HepG2 (cell line): ENCODE results near the gene ASPHD1. TPM values are rescaled to one million over a fixed set of nuclear protein-coding genes. Genes with fewer than 3 reads are reported as not detected.
A peak's percentile ranks its signal among the peaks of the same experiment; 100 is the strongest.

Experiments
- HIVEP1 ChIP-seq: sonication (generic); formaldehyde crosslinking; IDR thresholded peaks from 2 replicates; pipeline ENCODE4 v1.4.0; 2020; ENCODE audit warnings: mild to moderate bottlenecking, missing genetic modification reagents
- HOXA3 ChIP-seq: sonication (generic); formaldehyde crosslinking; IDR thresholded peaks from 2 replicates; pipeline ENCODE4 v1.5.0; 2020; ENCODE audit warnings: missing genetic modification reagents
- MEF2D ChIP-seq: sonication (generic); formaldehyde crosslinking; IDR thresholded peaks from 2 replicates; pipeline ENCODE4 v1.5.1; 2020; ENCODE audit warnings: mild to moderate bottlenecking, missing genetic modification reagents
- MYC ChIP-seq: sonication (generic); formaldehyde crosslinking; IDR thresholded peaks from 2 replicates; pipeline ENCODE4 v1.9.0; 2021; ENCODE audit warnings: missing genetic modification reagents, borderline replicate concordance
- PHF8 ChIP-seq: sonication (generic); formaldehyde crosslinking; IDR thresholded peaks from 2 replicates; pipeline ENCODE4 v1.5.0; 2020; ENCODE audit warnings: missing genetic modification reagents
- REL ChIP-seq: sonication (generic); formaldehyde crosslinking; conservative IDR thresholded peaks from 2 replicates; pipeline ENCODE4 v1.8.0; 2022; ENCODE audit warnings: mild to moderate bottlenecking, missing genetic modification reagents, moderate library complexity
- SP4 ChIP-seq: sonication (generic); formaldehyde crosslinking; IDR thresholded peaks from 2 replicates; pipeline ENCODE4 v1.8.1; 2023; ENCODE audit warnings: mild to moderate bottlenecking, missing genetic modification reagents
- ZBTB20 ChIP-seq: sonication (generic); formaldehyde crosslinking; IDR thresholded peaks from 2 replicates; pipeline ENCODE4 v1.8.1; 2023; ENCODE audit warnings: missing genetic modification reagents, low read depth, mild to moderate bottlenecking, borderline replicate concordance
- ZEB1 ChIP-seq: IDR thresholded peaks from 2 replicates; pipeline ENCODE4 v1.6.1; 2012; ENCODE audit warnings: mild to moderate bottlenecking, low read depth, inconsistent platforms; ENCODE audit not compliant: insufficient replicate concordance
- ZFP90 ChIP-seq: sonication (generic); formaldehyde crosslinking; IDR thresholded peaks from 2 replicates; pipeline ENCODE4 v1.8.0; 2022; ENCODE audit warnings: missing genetic modification reagents, mild to moderate bottlenecking, inconsistent platforms, borderline replicate concordance
- ZGPAT ChIP-seq: IDR thresholded peaks from 2 replicates; pipeline ENCODE4 v1.6.1; 2016; ENCODE audit warnings: mild to moderate bottlenecking
- ZMYM3 ChIP-seq: sonication (generic); formaldehyde crosslinking; IDR thresholded peaks from 2 replicates; pipeline ENCODE4 v1.5.1; 2020; ENCODE audit warnings: mild to moderate bottlenecking, missing genetic modification reagents
- ZNF382 ChIP-seq: sonication (generic); formaldehyde crosslinking; IDR thresholded peaks from 2 replicates; pipeline ENCODE4 v1.5.0; 2020; ENCODE audit warnings: missing genetic modification reagents, mild to moderate bottlenecking, borderline replicate concordance
- ZNF713 ChIP-seq: sonication (generic); formaldehyde crosslinking; IDR thresholded peaks from 2 replicates; pipeline ENCODE4 v1.4.0; 2020; ENCODE audit warnings: mild to moderate bottlenecking, missing genetic modification reagents
- ZNF773 ChIP-seq: sonication (generic); formaldehyde crosslinking; IDR thresholded peaks from 2 replicates; pipeline ENCODE4 v1.4.0; 2020; ENCODE audit warnings: missing genetic modification reagents, borderline replicate concordance
- polyA plus RNA-seq, 8 experiments: library from polyadenylated mRNA; depleted of rRNA in 3 of 8; stranded (reverse) in 7 of 8; unstranded in 1 of 8; fragments of >200 nt; fragmentation: Illumina TruSeq in 4 of 8; extraction: Trizol in 4 of 8; gene quantifications; 2 replicates each; pipeline versions ENCODE4 v1.2.1 to v1.2.3, GENCODE V29; 2011 to 2016; ENCODE audit warnings: low read depth in 4 of 8, missing spikeins in 1 of 8, mixed read lengths in 1 of 8; ENCODE audit not compliant: insufficient read depth in 1 of 8
- total RNA-seq, 5 experiments: library from RNA; depleted of rRNA; stranded (reverse); fragments of >200 nt; fragmentation: Illumina TruSeq; extraction: Trizol; gene quantifications; 2 replicates each; pipeline ENCODE4 v1.2.3, GENCODE V29; 2016; ENCODE audit warnings: low read depth in 1 of 5
- TF ChIP-seq, protein P1 (sequence below): sonication (generic); formaldehyde crosslinking; IDR thresholded peaks from 2 replicates; pipeline ENCODE4 v1.5.0; 2020; ENCODE audit warnings: mild to moderate bottlenecking, missing genetic modification reagents, borderline replicate concordance

ASPHD1 gene
- total and polyA plus RNA-seq, 2 of the 13 experiments (the other 11 are each of a cell fraction or from before 2014, with no cell fraction given): 13.1 to 19.7 TPM

DNA sequence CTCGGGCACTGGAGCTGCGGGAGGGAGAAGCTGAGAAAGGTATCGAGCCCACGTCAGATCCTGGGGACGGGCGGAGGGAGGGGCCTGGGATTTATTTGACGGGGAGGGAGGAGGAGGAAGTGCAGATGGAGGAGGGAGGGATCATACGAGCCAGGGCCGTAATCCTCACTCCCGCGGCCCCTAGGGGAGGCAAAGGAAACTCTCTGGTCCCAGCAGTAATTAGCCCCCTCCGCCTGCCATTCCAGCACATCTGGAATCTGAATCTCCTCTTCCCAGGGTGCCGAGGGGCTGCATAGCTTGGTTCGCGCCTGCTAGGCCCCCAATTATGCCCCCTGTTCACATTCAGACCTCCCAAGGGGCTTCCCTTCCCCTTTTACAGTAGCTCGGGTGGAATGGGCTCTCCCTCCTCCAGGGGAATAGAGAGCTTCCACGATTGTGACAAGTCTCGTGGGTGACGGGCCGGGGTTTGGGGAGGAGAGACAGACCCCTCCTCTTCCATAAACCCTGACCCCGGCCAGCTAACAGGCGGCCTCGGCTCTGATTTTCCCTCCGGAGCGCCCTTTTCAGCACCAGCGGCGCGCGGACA is 679 bp upstream of the ASPHD1 start, which contains the start of gene SEZ6L2 (continued):
- TF ChIP-seq MEF2D (peak; percentile 20; the same call in 1 of the 2 replicates), ZNF713 (no peak), MYC (CRISPR knock-in tag) (no peak; the same call in 1 of the 2 replicates), ZFP90 (peak; percentile 88; the same call in 1 of the 2 replicates), ZEB1 (no peak), HOXA3 (CRISPR knock-in tag) (peak; percentile 77), REL (CRISPR knock-in tag) (no peak; the same call in 1 of the 2 replicates), ZMYM3 (CRISPR knock-in tag) (no peak), ZNF773 (0 out of 2 replicates have a peak, but pooled peaks have one; percentile 98), ZGPAT (CRISPR knock-in tag) (peak; percentile 92), HIVEP1 (no peak), SP4 (CRISPR knock-in tag) (no peak), PHF8 (peak; percentile 61), ZNF382 (CRISPR knock-in tag) (no peak), ZBTB20 (CRISPR knock-in tag) (peak; percentile 28; the same call in 1 of the 2 replicates)
- TF ChIP-seq, protein P1, sequence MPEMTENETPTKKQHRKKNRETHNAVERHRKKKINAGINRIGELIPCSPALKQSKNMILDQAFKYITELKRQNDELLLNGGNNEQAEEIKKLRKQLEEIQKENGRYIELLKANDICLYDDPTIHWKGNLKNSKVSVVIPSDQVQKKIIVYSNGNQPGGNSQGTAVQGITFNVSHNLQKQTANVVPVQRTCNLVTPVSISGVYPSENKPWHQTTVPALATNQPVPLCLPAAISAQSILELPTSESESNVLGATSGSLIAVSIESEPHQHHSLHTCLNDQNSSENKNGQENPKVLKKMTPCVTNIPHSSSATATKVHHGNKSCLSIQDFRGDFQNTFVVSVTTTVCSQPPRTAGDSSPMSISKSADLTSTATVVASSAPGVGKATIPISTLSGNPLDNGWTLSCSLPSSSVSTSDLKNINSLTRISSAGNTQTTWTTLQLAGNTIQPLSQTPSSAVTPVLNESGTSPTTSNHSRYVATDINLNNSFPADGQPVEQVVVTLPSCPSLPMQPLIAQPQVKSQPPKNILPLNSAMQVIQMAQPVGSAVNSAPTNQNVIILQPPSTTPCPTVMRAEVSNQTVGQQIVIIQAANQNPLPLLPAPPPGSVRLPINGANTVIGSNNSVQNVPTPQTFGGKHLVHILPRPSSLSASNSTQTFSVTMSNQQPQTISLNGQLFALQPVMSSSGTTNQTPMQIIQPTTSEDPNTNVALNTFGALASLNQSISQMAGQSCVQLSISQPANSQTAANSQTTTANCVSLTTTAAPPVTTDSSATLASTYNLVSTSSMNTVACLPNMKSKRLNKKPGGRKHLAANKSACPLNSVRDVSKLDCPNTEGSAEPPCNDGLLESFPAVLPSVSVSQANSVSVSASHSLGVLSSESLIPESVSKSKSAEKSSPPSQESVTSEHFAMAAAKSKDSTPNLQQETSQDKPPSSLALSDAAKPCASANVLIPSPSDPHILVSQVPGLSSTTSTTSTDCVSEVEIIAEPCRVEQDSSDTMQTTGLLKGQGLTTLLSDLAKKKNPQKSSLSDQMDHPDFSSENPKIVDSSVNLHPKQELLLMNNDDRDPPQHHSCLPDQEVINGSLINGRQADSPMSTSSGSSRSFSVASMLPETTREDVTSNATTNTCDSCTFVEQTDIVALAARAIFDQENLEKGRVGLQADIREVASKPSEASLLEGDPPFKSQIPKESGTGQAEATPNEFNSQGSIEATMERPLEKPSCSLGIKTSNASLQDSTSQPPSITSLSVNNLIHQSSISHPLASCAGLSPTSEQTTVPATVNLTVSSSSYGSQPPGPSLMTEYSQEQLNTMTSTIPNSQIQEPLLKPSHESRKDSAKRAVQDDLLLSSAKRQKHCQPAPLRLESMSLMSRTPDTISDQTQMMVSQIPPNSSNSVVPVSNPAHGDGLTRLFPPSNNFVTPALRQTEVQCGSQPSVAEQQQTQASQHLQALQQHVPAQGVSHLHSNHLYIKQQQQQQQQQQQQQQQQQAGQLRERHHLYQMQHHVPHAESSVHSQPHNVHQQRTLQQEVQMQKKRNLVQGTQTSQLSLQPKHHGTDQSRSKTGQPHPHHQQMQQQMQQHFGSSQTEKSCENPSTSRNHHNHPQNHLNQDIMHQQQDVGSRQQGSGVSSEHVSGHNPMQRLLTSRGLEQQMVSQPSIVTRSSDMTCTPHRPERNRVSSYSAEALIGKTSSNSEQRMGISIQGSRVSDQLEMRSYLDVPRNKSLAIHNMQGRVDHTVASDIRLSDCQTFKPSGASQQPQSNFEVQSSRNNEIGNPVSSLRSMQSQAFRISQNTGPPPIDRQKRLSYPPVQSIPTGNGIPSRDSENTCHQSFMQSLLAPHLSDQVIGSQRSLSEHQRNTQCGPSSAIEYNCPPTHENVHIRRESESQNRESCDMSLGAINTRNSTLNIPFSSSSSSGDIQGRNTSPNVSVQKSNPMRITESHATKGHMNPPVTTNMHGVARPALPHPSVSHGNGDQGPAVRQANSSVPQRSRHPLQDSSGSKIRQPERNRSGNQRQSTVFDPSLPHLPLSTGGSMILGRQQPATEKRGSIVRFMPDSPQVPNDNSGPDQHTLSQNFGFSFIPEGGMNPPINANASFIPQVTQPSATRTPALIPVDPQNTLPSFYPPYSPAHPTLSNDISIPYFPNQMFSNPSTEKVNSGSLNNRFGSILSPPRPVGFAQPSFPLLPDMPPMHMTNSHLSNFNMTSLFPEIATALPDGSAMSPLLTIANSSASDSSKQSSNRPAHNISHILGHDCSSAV (CRISPR knock-in tag): no peak
